HCT116 (cell line): Measurements from ENCODE around the gene TROAP. TPM values are rescaled to one million over a fixed set of nuclear protein-coding genes. Genes with fewer than 3 reads are reported as not detected.
A peak's percentile ranks its signal among the peaks of the same experiment; 100 is the strongest.

ENCODE experiments used
- ATAC-seq: fragments of 200-7000 bp; cut with Tn5 transposase; 2 replicates; pipeline ENCODE4 v1.9.1; 2020; ENCODE audit warnings: mild to moderate bottlenecking, moderate library complexity
- BruUV-seq: library from RNA; stranded (reverse); fragments of 400-500 nt; replicated peaks from 2 replicates; lab custom pipeline; 2021; lab: Mats Ljungman, UMichigan
- CTCF ChIA-PET: fragments of 300-600 bp; sonication (Branson Sonifier 250); formaldehyde crosslinking; loops from one replicate; lab custom pipeline; 2021; ENCODE audit warnings: antibody characterized with exemption; lab: Charles Lee
- POLR2A ChIA-PET: fragments of 300-600, 350-600 bp; sonication (Branson Sonifier 250); formaldehyde crosslinking; loops from one replicate; lab custom pipeline; 2021; ENCODE audit warnings: antibody characterized with exemption; lab: Charles Lee
- RAD21 ChIA-PET, 2 experiments: fragments of 300-600 bp; sonication (Branson Sonifier 250); formaldehyde crosslinking; loops; one replicate each; lab custom pipeline; 2023; ENCODE audit warnings: low total read pairs in 2 of 2; ENCODE audit not compliant: uncharacterized antibody in 2 of 2, unreplicated experiment in 2 of 2, low non-redundant PET in 1 of 2; lab: Charles Lee
- DNase-seq: peaks from one replicate; pipeline ENCODE4 v3.0.0-alpha.2; 2010; ENCODE audit warnings: low read depth, low spot score
- H2AFZ ChIP-seq: fragments of 200-600 bp; shearing (Covaris generic), sonication (generic); 2 replicates; pipeline ENCODE4 v1.6.1; 2017; ENCODE audit warnings: low read depth, mixed run types, mixed read lengths, antibody characterized with exemption, low read length; ENCODE audit not compliant: poor library complexity, severe bottlenecking
- H3K27ac ChIP-seq: 2 replicates; pipeline ENCODE4 v1.5.1; 2012; ENCODE audit warnings: low read depth, low read length
- H3K27me3 ChIP-seq: fragments of 200-600 bp; sonication (generic); 2 replicates; pipeline ENCODE4 v1.6.1; 2016; ENCODE audit warnings: mixed run types, low read length, mixed read lengths; ENCODE audit not compliant: insufficient read depth
- H3K36me3 ChIP-seq, 2 experiments: fragments of 200-500 bp in 1 of 2; fragments of 200-600 bp in 1 of 2; sonication (Bioruptor generic) in 1 of 2; sonication (generic) in 1 of 2; 2 replicates each; pipeline versions ENCODE4 v1.5.1 to v1.6.1; 2014 to 2016; ENCODE audit warnings: low read length in 2 of 2, inconsistent platforms in 1 of 2, mixed read lengths in 1 of 2, mixed run types in 1 of 2; ENCODE audit not compliant: insufficient read depth in 2 of 2, control insufficient read depth in 1 of 2
- H3K4me1 ChIP-seq, 2 experiments: fragments of 200-600 bp in 1 of 2; sonication (generic) in 1 of 2; 2 replicates each; pipeline versions ENCODE4 v1.5.1 to v1.6.1; 2012 to 2017; ENCODE audit warnings: low read length in 2 of 2, inconsistent platforms in 1 of 2, mild to moderate bottlenecking in 1 of 2, mixed read lengths in 1 of 2, mixed run types in 1 of 2, moderate library complexity in 1 of 2; ENCODE audit not compliant: insufficient read depth in 2 of 2, control insufficient read depth in 1 of 2
- H3K4me2 ChIP-seq: fragments of 200-600 bp; sonication (generic); 2 replicates; pipeline ENCODE4 v1.6.1; 2017; ENCODE audit warnings: mixed run types, low read length, mixed read lengths
- H3K4me3 ChIP-seq, 2 experiments: fragments of 200-600 bp in 1 of 2; sonication (generic) in 1 of 2; replicated peaks in 1 of 2; 2 replicates each; pipeline ENCODE4 v1.5.1; 2011 to 2016; ENCODE audit warnings: low read length in 2 of 2, control low read depth in 1 of 2, low read depth in 1 of 2, mild to moderate bottlenecking in 1 of 2, mixed read lengths in 1 of 2, mixed run types in 1 of 2
- H3K79me2 ChIP-seq: fragments of 200-600 bp; sonication (generic); 2 replicates; pipeline ENCODE4 v1.6.1; 2017; ENCODE audit warnings: mild to moderate bottlenecking, mixed run types, low read length, moderate library complexity, mixed read lengths; ENCODE audit not compliant: insufficient read depth
- H3K9ac ChIP-seq: fragments of 200-600 bp; sonication (generic); 2 replicates; pipeline ENCODE4 v1.6.1; 2016; ENCODE audit warnings: low read length, mixed read lengths
- H3K9me2 ChIP-seq: fragments of 200-600 bp; sonication (generic), shearing (Covaris generic); 2 replicates; pipeline ENCODE4 v1.6.1; 2017; ENCODE audit warnings: mixed run types, mild to moderate bottlenecking, moderate library complexity; ENCODE audit not compliant: insufficient read depth
- H3K9me3 ChIP-seq, 2 experiments: fragments of 200-500 bp in 1 of 2; fragments of 200-600 bp in 1 of 2; sonication (Bioruptor generic) in 1 of 2; sonication (generic) in 1 of 2; 2 replicates each; pipeline ENCODE4 v1.6.1; 2014 to 2017; ENCODE audit warnings: low read length in 2 of 2, mixed read lengths in 2 of 2, inconsistent platforms in 1 of 2, low read depth in 1 of 2, mild to moderate bottlenecking in 1 of 2, mixed run types in 1 of 2, moderate library complexity in 1 of 2; ENCODE audit not compliant: control insufficient read depth in 1 of 2, insufficient read depth in 1 of 2
- H4K20me1 ChIP-seq: fragments of 200-600 bp; sonication (generic), shearing (Covaris generic); 2 replicates; pipeline ENCODE4 v1.6.1; 2017; ENCODE audit warnings: mixed run types, mild to moderate bottlenecking, moderate library complexity; ENCODE audit not compliant: insufficient read depth
- CTCF ChIP-seq, 3 experiments: fragments of 200-600 bp in 1 of 3; sonication (generic) in 1 of 3; IDR thresholded peaks in 2 of 3; conservative IDR thresholded peaks in 1 of 3; 2 replicates each; pipeline ENCODE4 v1.5.1; 2012 to 2017; ENCODE audit warnings: low read depth in 2 of 3, low read length in 2 of 3, antibody characterized with exemption in 1 of 3, borderline replicate concordance in 1 of 3, control low read depth in 1 of 3, mild to moderate bottlenecking in 1 of 3, mixed read lengths in 1 of 3, mixed run types in 1 of 3, moderate library complexity in 1 of 3; ENCODE audit not compliant: insufficient read depth in 1 of 3
- EZH2 ChIP-seq: fragments of 200-600 bp; sonication (generic); IDR thresholded peaks from 2 replicates; pipeline ENCODE4 v1.6.1; 2017; ENCODE audit warnings: antibody characterized with exemption, mixed run types
- EZH2phosphoT487 ChIP-seq: fragments of 200-600 bp; IDR thresholded peaks from 2 replicates; pipeline ENCODE4 v1.6.1; 2018; ENCODE audit warnings: antibody characterized with exemption, borderline replicate concordance
- JUND ChIP-seq: IDR thresholded peaks from 2 replicates; pipeline ENCODE4 v1.6.1; 2012
- MAX ChIP-seq: IDR thresholded peaks from 2 replicates; pipeline ENCODE4 v1.6.1; 2012
- POLR2A ChIP-seq: IDR thresholded peaks from 2 replicates; pipeline ENCODE4 v1.7.0; 2011; ENCODE audit warnings: borderline replicate concordance; ENCODE audit not compliant: insufficient read depth, insufficient read length; ENCODE audit errors: extremely low read depth
- POLR2AphosphoS5 ChIP-seq: IDR thresholded peaks from 2 replicates; pipeline ENCODE4 v1.6.1; 2011; ENCODE audit warnings: mild to moderate bottlenecking, low read depth, low read length, moderate library complexity
- RAD21 ChIP-seq: IDR thresholded peaks from 2 replicates; pipeline ENCODE4 v1.6.1; 2012; ENCODE audit warnings: low read depth, mild to moderate bottlenecking
- REST ChIP-seq: IDR thresholded peaks from 2 replicates; pipeline ENCODE4 v1.6.1; 2012; ENCODE audit warnings: low read depth
- SIN3A ChIP-seq: IDR thresholded peaks from 2 replicates; pipeline ENCODE4 v1.6.1; 2012; ENCODE audit warnings: low read depth
- ZFX ChIP-seq: fragments of 450-650 bp; IDR thresholded peaks from 2 replicates; pipeline ENCODE4 v1.6.1; 2017
- ZNF274 ChIP-seq: fragments of 200-500 bp; sonication (Bioruptor generic); IDR thresholded peaks from 2 replicates; pipeline ENCODE4 v1.6.1; 2014; ENCODE audit warnings: mild to moderate bottlenecking, low read depth, low read length, inconsistent platforms
- intact Hi-C: fragments of 100-400 bp; cut with micrococcal nuclease; formaldehyde crosslinking; loops from 2 replicates; pipeline ENCODE4 v1.10.0; 2022
- total RNA-seq: library from RNA; stranded (reverse); gene quantifications from one replicate; pipeline ENCODE4 v1.2.1, GENCODE V29; 2021; ENCODE audit not compliant: unreplicated experiment

The TROAP gene
- total RNA-seq, 1 experiment from 2014 or later = 99.1 TPM

- Histone ChIP-seq H2AFZ (no peak overlapping the region), H3K4me3 (no peak overlapping the region), H3K79me2 (0 out of 2 replicates have a peak, but pooled peaks cover 5% of the 10 kb centered on the region), H3K27me3 (no peaks in the 10 kb centered on the region), H3K27ac (peak overlapping the region; percentile 35; the same call in 1 of the 2 replicates), H4K20me1 (no peaks in the 10 kb centered on the region), H3K9ac (no peak overlapping the region), H3K36me3 (peaks cover 11 to 32% of the 10 kb centered on the region in 2 experiments; a peak in 2 of 4 replicates), H3K9me2 (no peaks in the 10 kb centered on the region), H3K9me3 (no peaks in the 10 kb centered on the region), H3K4me2 (no peak overlapping the region), H3K4me1 (peaks cover 3 to 8% of the 10 kb centered on the region in 2 experiments; a peak in 2 of 4 replicates)
- ATAC-seq (no peak), DNase-seq (no peak)
- intact Hi-C loops = loop anchor here (1.0 kb wide), 1 partner anchor 26 kb away; no protein-coding TSS in a partner anchor
- BruUV-seq = no TSS peak
- RAD21 ChIA-PET = interaction anchor here (0.6 to 1.4 kb wide), 9 partner anchors 8 to 250 kb away, joined by 3 to 9 read pairs (median 5); partner anchors contain the start of gene TROAP (in 1 of the 2)
- CTCF ChIA-PET = interaction anchor here (0.6 to 3.5 kb wide), 24 partner anchors 8 to 410 kb away, joined by 3 to 80 read pairs (median 5); partner anchors contain the start of genes DNAJC22, TMBIM6 and TROAP
- POLR2A ChIA-PET = interaction anchor here (1.1 to 1.6 kb wide), 4 partner anchors 8 to 36 kb away, joined by 3 to 22 read pairs (median 4); partner anchors contain the start of genes PRPH and TROAP
- TF ChIP-seq MAX = no peak
- TF ChIP-seq RAD21 = no peak
- TF ChIP-seq POLR2A = no peak
- no peak for TF ChIP-seq ZFX
- no peak for TF ChIP-seq ZNF274
- TF ChIP-seq SIN3A = no peak
- no peak for TF ChIP-seq JUND
- no peak for TF ChIP-seq EZH2phosphoT487
- TF ChIP-seq CTCF (IDR thresholded peaks at IDR 0.05 in 2 of 3, conservative IDR thresholded peaks at IDR 0.05 in 1 of 3; ENCODE audit: borderline replicate concordance in 1 of 3, insufficient read depth in 1 of 3, low read depth in 2 of 3, low read length in 2 of 3) = no peak
- no peak for TF ChIP-seq REST
- no peak; the same call in 1 of the 2 replicates for TF ChIP-seq POLR2AphosphoS5
- no peak for TF ChIP-seq EZH2
Observed at GRCh38 chr12:49330631-49331379, 7.8 kb downstream of the TROAP start.
